GM19099 (cell line): ENCODE measurements around the gene DAB1.

Source experiments
- POLR2A ChIP-seq: IDR thresholded peaks from 3 replicates; pipeline ENCODE4 v1.6.1; 2011; ENCODE audit warnings: low read depth; ENCODE audit not compliant: insufficient read length; ENCODE audit errors: extremely low read depth

DAB1 gene

GRCh38 chr1:57186455-57186854, 237.4 kb downstream of the DAB1 start:
- TF ChIP-seq POLR2A: no peak

GRCh38 chr1:57179001-57179400, 244.9 kb downstream of the DAB1 start:
- no peak for TF ChIP-seq POLR2A

- no peak for TF ChIP-seq POLR2A
Observed at GRCh38 chr1:57175506-57175905, 248.4 kb downstream of the DAB1 start.

- TF ChIP-seq POLR2A: no peak
Observed at GRCh38 chr1:57172040-57172439, 251.8 kb downstream of the DAB1 start.

GRCh38 chr1:57167997-57168396, 255.9 kb downstream of the DAB1 start:
- no peak for TF ChIP-seq POLR2A

GRCh38 chr1:57165546-57165945, 258.3 kb downstream of the DAB1 start:
- no peak for TF ChIP-seq POLR2A

- no peak for TF ChIP-seq POLR2A
Observed at GRCh38 chr1:57164584-57164983, 259.3 kb downstream of the DAB1 start.

- no peak for TF ChIP-seq POLR2A
Observed at GRCh38 chr1:57163789-57164188, 260.1 kb downstream of the DAB1 start.

GRCh38 chr1:57163325-57163724, 260.5 kb downstream of the DAB1 start:
- TF ChIP-seq POLR2A: no peak

GRCh38 chr1:57162607-57163261, 261.1 kb downstream of the DAB1 start:
- no peak for TF ChIP-seq POLR2A

GRCh38 chr1:57160594-57160993, 263.3 kb downstream of the DAB1 start:
- TF ChIP-seq POLR2A: no peak

- no peak for TF ChIP-seq POLR2A
Observed at GRCh38 chr1:57158604-57158998, 265.3 kb downstream of the DAB1 start.

GRCh38 chr1:57157818-57158603, 265.8 kb downstream of the DAB1 start:
- TF ChIP-seq POLR2A: no peak

GRCh38 chr1:57156907-57157306, 267.0 kb downstream of the DAB1 start:
- no peak for TF ChIP-seq POLR2A

- TF ChIP-seq POLR2A: no peak
Observed at GRCh38 chr1:57146100-57146499, 277.8 kb downstream of the DAB1 start.

GRCh38 chr1:57142999-57143398, 280.9 kb downstream of the DAB1 start:
- TF ChIP-seq POLR2A: no peak
